Stimulated activated CD8-positive, alpha-beta memory T cell treated with anti-CD3 and anti-CD28 coated beads, Interleukin-4, amount 100 ng/mL, for 4 hours (primary cell): ENCODE data around the gene RGMB.

Experiments
- DNase-seq, 2 donors: peaks; one replicate each; pipeline ENCODE4 v3.0.0-alpha.2; 2020; ENCODE audit warnings: low read depth in 2 of 2, low spot score in 1 of 2

The RGMB gene

DNA sequence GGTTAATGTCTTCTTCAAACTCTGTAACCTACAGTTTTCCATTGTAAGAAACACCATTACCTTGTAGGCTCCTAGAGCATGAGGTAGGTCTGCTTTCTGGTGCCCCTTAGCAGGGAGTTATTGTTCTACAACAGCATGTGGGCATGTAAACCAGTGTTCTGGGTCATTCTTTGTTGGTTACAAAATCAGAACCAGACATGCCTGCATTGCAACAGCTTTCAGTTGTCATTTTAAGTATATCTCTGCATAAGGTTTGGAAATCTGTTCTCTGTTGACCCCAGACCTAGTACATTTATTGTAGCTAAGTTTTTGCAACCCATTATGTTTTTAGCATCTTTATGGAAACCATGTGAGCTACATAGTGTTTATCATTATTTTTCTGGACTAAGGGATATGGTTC, 10.9 kb downstream of the RGMB start:
- DNase-seq, result no peak

- DNase-seq, result no peak
Observed at GRCh38 chr5:98785244-98785643, 11.8 kb downstream of the RGMB start.

DNA sequence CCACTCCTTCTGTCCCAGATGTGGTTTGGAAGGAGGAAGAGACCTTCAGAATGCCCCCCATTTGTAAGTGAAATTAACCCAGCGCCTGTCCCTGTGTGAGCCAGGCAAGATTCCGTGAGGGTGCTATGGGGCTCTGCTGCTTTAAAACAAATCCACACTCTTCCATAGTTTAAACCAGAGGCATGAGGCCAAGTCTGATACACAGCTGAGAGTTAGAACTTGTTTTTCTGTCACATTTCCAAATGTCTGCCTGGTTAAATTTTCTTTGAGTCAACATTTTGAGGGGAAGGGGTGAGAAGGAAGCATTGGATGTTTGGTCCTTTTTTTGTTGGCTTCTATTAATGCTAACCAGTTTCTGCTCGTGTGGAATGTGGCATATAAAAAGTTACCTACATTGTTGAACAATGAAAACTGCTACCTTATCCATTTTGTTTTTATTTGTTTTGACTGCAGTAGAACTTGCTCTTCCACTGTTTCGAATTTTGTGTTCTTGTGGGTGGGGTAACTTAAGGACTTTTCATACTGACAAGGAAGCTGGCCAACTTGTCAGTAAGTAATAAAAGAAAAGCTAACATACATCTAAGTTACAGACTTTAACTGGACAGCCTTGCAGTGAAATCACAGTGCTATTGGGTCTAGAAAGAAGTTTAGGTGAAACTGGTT, 12.9 kb downstream of the RGMB start:
- DNase-seq, result no peak

DNA sequence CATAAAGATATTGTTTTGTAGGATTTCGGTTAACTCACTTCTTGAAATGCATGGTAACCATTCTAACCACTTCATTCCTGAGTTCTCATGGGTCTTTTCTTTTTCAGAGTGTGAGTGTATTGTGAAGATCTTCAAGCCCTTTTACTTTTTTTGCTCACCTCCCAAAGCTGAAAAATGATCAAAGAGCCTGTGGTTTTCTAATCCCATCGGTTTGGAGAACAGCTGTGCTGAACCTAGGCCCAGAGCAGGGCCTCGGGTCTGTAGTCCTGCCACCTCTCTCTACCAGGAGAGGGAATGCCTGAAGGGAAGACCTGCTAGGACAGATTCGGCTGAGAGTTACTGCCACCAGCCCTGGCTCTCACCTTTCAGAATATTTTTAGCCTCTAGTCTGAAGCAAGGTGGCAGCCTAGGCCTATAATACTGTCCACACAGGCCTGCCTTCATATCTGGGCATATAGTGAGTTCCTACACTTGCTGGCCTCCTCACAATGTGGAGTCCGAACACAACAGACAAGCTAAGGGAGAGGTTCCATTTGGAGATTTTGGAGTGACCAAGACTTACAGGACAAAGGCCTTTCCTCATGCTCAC, 13.8 kb downstream of the RGMB start:
- DNase-seq, result no peak

DNA sequence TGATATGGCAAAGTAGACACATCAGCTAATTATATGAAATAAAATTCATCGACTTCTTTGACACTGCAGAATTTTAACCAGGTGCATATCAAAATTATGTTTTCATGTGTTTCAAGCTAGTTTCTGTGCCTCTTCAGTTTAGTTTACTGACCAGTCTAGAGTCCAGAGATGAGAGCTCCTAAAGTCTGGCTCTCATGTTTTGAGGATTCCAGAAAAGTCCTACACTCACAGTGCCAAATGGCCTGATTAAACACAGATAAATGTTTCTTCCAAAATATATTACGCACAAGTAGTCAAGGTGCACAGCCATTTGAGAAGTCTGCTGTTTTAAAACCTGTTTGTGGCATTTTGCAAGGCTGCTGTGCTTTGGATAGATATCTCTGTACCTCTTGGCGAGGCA, 15.6 kb downstream of the RGMB start:
- DNase-seq, result no peak

DNA sequence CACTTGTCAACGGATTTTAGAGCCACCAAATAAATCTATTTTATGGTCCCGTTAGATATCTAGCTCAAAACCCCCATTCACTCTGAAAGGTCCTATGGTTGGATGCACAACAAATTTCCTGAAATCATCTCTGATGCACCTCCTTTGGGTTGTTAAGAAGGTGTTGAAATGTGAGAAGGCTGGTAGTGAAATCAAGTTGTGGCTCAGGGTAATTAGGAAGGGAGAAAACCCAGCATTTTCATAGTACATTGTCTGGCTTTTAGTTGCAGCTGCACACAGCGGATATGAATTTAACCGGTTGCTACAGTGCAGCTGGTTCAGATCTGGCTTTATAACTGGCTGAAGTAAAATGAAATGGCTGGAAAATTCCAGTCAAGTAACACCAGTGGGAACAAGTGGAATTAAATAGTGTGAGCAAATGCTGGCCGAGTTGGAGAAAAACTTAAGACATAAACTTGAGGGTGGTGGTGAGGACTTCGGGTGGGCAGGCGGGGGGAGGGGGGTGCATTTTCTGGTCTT, 17.6 kb downstream of the RGMB start:
- DNase-seq, result no peak

- no peak for DNase-seq
Observed at GRCh38 chr5:98791898-98792580, 18.6 kb downstream of the RGMB start.

GRCh38 chr5:98793223-98793622, 19.8 kb downstream of the RGMB start:
- no peak for DNase-seq

DNA sequence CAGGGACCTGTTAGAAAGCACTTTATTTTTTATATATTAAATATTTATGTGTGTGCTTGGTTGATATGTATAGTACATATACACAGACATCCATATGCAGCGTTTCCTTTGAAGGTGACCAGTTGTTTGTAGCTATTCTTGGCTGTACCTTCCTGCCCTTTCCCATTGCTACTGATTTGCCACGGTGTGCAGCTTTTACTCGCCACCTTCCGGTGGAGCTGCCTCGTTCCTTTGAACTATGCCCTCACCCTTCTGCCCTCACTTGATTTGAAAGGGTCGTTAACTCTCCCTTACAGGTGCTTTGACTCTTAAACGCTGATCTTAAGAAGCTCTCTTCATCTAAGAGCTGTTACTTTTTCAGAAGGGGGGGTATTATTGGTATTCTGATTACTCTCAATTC, 20.5 kb downstream of the RGMB start:
- no peak for DNase-seq

DNA sequence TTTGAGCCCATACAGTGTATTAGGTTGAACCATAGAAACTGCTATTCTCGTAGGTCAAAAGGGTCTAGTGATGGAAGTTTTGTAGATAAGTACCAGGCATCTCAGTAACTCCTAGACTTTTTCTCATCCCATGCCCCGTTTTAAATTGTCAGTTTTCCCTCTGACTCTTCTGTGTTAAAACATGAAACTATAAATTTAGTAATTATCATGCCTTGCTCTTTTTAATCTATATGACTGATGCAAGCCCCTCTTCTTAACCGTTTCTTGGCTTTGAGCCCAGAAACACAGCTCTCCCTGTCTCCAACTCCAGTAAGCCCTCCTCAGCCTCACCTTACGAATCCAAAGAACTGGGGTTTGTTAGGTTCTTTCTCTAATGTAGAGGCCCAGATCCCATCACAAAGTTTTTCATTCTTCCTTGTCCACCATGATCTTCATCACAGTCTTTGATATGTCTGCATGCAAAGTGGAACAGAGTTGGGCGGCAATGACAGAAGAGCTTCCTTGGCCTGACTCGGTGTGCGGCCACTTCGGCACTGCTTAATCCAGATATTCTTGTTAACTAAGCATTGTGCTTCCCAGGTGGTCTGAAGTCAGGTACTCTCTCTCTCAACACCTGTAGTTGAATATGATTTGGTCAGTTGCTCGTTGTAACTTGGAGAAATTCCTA, 21.1 kb downstream of the RGMB start:
- DNase-seq, result no peak

DNA sequence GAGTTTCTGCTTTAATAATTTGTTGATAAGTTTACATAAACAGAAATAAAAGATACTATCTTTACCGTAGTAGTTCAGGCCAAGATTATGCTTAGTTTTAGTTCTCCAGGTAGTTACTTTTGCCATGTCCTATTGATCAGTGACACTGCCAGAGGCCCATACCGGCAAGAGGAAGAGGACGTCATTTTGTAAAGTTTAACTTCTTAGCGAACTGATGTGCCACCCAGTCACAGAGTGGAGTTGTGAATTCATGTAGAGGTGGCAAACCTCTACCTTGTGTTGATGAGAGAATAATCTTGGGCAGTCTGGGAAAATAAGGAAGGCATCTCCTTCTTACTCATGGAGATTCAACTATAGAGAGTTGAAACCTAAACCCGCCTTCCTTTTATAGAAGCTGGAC, 21.8 kb downstream of the RGMB start:
- DNase-seq, result no peak

DNA sequence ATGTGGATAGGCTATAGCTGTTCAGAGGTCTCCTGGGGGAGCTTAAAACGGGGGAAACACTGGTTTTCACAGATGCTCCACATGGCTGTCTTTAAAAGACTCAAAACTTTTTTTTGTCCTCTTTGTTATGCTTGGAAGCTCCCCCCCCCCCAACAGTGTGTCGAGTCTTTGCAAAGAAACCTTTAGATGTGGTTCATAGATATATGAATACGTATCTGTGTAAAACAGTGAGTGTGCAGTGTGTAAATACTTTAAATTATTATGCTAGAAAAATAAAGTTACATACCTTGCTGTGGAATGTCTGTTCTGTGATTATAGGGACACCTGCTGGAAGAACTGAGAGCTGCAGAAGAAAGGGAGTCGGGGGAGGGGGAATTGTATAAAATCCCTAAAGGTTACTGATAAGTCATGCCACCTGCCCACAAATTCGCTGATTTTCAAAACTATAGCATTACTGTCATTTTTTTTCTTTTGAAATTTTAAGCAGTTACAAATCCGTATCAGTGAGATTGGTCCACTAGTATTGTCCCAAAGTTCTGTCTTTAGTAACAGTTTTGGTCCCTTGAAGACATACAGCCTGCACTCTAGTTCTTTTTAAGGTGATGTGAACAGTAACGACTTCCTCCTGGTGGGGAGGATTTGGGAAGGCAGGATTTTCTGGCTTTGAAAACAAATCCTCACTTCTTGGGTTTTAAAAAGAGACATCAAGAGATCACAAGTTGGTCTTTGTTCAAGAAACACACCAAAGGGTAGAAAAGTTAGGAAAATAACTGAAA, 22.9 kb downstream of the RGMB start:
- DNase-seq, result peak in 1 of 2 donors; percentile 23

DNA sequence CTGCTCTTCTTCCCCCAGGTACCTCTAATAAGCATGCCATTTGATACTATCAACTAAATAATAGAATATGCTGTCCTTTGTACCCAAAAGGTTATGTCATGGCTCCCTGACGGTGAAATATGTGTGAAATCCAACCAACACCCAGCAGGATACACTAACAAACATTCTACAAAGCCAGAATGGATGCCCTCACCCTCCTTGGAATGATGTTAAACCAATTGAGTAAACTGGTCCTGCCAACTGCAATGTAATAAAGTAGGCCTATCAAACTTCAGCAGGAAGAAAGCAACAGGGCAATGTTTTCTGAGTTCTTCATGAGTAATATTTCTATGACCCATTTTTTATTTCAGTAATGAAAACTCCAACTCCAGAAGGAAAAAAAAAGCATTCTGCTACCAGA, 24.9 kb downstream of the RGMB start:
- no peak for DNase-seq

DNA sequence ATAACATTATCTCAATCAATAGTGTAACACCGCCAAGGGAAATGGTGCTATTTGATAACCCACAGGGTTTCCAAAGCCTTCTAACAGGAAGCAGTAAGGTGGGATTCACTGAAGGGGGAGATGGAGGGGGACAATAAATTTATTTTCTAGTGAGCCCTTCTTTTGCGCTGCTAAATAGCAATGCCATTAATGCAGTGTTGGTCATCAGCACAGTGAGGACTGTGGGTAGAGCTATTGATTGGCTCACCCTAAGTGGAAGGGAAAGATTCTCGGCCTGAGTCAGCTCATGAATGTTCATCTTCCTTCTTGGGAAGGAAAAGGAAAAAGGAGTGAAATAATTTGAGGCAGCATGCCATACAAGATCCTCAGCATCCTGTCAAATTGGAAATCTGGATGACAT, 25.4 kb downstream of the RGMB start:
- DNase-seq, result no peak

- no peak for DNase-seq
Observed at GRCh38 chr5:98804066-98804465, 30.6 kb downstream of the RGMB start.

DNA sequence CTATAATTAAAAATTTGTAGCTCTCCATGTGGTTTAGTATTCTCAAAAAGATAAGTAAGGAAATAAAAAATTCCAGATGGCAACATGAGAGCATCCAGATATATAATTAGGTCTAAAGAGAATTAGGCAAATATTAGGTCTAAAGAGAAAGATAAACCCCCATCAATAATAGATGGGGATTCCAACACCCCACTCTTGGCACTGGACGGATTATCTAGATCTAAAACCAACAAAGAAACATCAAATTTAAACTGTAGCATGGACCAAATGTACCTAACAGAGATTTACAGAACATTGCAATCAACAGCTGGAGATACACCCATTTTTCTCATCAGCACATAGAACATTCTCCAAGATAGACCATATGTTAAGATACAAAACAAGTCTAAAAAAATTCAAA, 31.6 kb downstream of the RGMB start:
- DNase-seq, result no peak

GRCh38 chr5:98807806-98808205, 34.3 kb downstream of the RGMB start:
- no peak for DNase-seq

DNA sequence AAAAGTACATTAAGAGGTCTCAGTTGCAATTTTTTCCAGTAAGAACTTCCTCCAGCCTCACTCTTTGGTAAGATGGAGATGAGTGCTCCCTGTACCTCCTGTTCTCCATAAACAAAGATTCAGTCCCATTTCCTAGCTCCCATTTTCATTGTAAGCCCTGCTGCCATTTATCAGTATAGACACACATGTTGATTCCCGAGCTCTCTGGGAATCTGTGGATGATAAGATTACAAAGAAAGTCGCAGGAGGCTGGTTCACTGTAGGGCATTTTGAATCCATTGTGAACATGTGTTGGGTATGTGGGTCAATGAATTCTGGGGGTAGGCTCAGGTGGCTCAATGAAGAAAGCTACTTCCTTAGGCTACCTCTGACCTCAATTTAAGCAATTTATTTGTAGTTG, 36.7 kb downstream of the RGMB start:
- no peak for DNase-seq

DNA sequence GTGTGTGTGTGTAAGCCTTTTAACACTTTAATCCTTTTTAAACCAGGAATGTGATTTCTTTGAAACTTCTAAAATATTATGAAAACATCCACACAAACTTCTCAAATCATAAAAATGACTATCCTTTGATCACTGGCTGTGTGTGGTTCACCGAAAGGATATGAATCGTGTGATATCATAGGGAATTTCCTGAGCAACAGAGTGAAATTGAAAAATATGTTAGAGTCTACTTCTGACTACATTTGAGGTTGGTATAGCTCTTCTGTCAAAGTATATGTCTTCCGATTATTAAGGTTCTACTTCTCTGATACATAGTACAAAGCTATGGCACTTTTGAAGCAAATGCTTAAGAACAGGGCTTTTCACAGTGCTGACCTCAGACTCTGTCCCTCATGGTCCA, 40.3 kb downstream of the RGMB start:
- DNase-seq, result no peak

GRCh38 chr5:98816582-98817222, 43.2 kb downstream of the RGMB start:
- DNase-seq, result no peak
